OCI-LY7 (cell line): ENCODE measurements around the gene ALG5. TPM values are rescaled to one million over a fixed set of nuclear protein-coding genes. Genes with fewer than 3 reads are reported as not detected.

ENCODE experiments used
- BruUV-seq: library from RNA; stranded (reverse); fragments of 400-500 nt; replicated peaks from 2 replicates; lab custom pipeline; 2021; lab: Mats Ljungman, UMichigan
- CTCF ChIA-PET: fragments of 300-600 bp; sonication (Branson Sonifier 250); formaldehyde crosslinking; loops from one replicate; lab custom pipeline; 2022; ENCODE audit warnings: antibody characterized with exemption; ENCODE audit not compliant: unreplicated experiment; lab: Charles Lee
- POLR2A ChIA-PET: fragments of 300-600 bp; sonication (Branson Sonifier 250); formaldehyde crosslinking; loops from one replicate; lab custom pipeline; 2022; ENCODE audit warnings: antibody characterized with exemption; lab: Charles Lee
- DNase-seq: peaks from one replicate; pipeline ENCODE4 v3.0.0-alpha.2; 2015; ENCODE audit warnings: low spot score
- H2AFZ ChIP-seq: fragments of 200-600 bp; sonication (generic), shearing (Covaris generic); 2 replicates; pipeline ENCODE4 v1.6.1; 2014; ENCODE audit warnings: mild to moderate bottlenecking, antibody characterized with exemption, low read length, moderate library complexity
- H3K27ac ChIP-seq: fragments of 200-600 bp; sonication (generic); 2 replicates; pipeline ENCODE4 v1.5.1; 2014; ENCODE audit warnings: mixed run types, low read depth, mild to moderate bottlenecking, moderate library complexity, low read length, inconsistent platforms; ENCODE audit not compliant: poor library complexity, severe bottlenecking
- H3K36me3 ChIP-seq: fragments of 200-600 bp; sonication (generic); 2 replicates; pipeline ENCODE4 v1.6.1; 2014; ENCODE audit warnings: mild to moderate bottlenecking, antibody characterized with exemption, low read length, moderate library complexity, mixed read lengths; ENCODE audit not compliant: insufficient read depth
- H3K4me1 ChIP-seq: fragments of 200-600 bp; sonication (generic); 2 replicates; pipeline ENCODE4 v1.5.1; 2014; ENCODE audit warnings: mild to moderate bottlenecking, low read length; ENCODE audit not compliant: insufficient read depth, poor library complexity, severe bottlenecking
- H3K4me2 ChIP-seq: fragments of 200-600 bp; sonication (generic); 2 replicates; pipeline ENCODE4 v1.6.1; 2014; ENCODE audit warnings: mild to moderate bottlenecking, low read length
- H3K4me3 ChIP-seq: fragments of 200-600 bp; sonication (generic); 2 replicates; pipeline ENCODE4 v1.5.1; 2014; ENCODE audit warnings: mild to moderate bottlenecking, low read depth, low read length; ENCODE audit not compliant: poor library complexity, severe bottlenecking
- H3K79me2 ChIP-seq: fragments of 200-600 bp; sonication (generic); 2 replicates; pipeline ENCODE4 v1.6.1; 2016; ENCODE audit warnings: low read depth, mild to moderate bottlenecking, low read length, moderate library complexity, mixed read lengths; ENCODE audit not compliant: insufficient read depth
- H3K9me2 ChIP-seq: fragments of 200-600 bp; sonication (generic); 2 replicates; pipeline ENCODE4 v1.6.1; 2016; ENCODE audit warnings: mild to moderate bottlenecking, low read length, mixed read lengths; ENCODE audit not compliant: insufficient read depth
- H3K9me3 ChIP-seq: fragments of 200-600 bp; sonication (generic); 2 replicates; pipeline ENCODE4 v1.6.1; 2014; ENCODE audit warnings: mild to moderate bottlenecking, mixed run types, low read length, mixed read lengths
- H4K20me1 ChIP-seq: fragments of 200-600 bp; sonication (generic); 2 replicates; pipeline ENCODE4 v1.6.1; 2014; ENCODE audit warnings: mild to moderate bottlenecking, antibody characterized with exemption, low read length, moderate library complexity, mixed read lengths; ENCODE audit not compliant: insufficient read depth
- EZH2phosphoT487 ChIP-seq: fragments of 200-600 bp; sonication (generic); IDR thresholded peaks from 2 replicates; pipeline ENCODE4 v1.6.1; 2018; ENCODE audit warnings: low read depth, borderline replicate concordance, mild to moderate bottlenecking, mixed run types, antibody characterized with exemption, low read length, moderate library complexity, mixed read lengths
- intact Hi-C: fragments of 100-400 bp; cut with micrococcal nuclease; formaldehyde crosslinking; loops from one replicate; pipeline ENCODE4 v1.10.0; 2022; ENCODE audit not compliant: unreplicated experiment
- total RNA-seq, 2 experiments: library from RNA; depleted of rRNA in 1 of 2; stranded (reverse); fragments of >200 nt in 1 of 2; shearing (Covaris generic) in 1 of 2; gene quantifications; 2 replicates each; pipeline ENCODE4 v1.2.3, GENCODE V29; 2014 to 2022
- TF ChIP-seq, protein P1 (sequence below): fragments of 200-600 bp; sonication (generic); conservative IDR thresholded peaks from 2 replicates; pipeline ENCODE4 v1.5.1; 2014; ENCODE audit warnings: mild to moderate bottlenecking, antibody characterized with exemption, low read length, moderate library complexity, mixed read lengths

Gene ALG5
- total RNA-seq, 2 experiments from 2014 or later, result 23.8 to 31.6 TPM

DNA sequence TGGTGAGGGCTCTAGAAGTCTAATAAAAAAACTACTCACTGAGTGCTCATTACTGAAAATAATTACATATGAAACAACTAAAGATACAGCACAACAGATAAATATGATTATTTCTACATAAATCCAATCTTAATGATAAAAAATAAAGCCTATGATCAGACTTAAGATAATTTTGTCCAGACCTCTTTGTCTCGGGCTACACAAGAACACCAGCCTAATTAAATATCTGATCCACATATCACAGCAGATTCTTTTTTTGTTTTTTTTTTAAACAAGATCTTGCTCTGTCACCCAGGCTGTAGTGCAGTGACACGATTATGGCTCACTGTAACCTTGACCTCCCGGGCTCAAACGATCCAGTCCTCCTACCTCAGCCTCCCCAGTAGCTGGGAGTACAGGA lies 48.8 kb downstream of the ALG5 start:
- POLR2A ChIA-PET, result interaction anchor here (0.6 to 2.6 kb wide), 4 partner anchors 14 to 67 kb away, joined by 3 to 12 read pairs (median 4); no protein-coding TSS in a partner anchor
- H3K27ac ChIP-seq, result no peak overlapping the region
- H3K4me1 ChIP-seq, result peaks cover 14% of the 10 kb centered on the region
- no peak overlapping the region for H3K4me3 ChIP-seq
- TF ChIP-seq EZH2phosphoT487, result no peak
- TF ChIP-seq, protein P1, sequence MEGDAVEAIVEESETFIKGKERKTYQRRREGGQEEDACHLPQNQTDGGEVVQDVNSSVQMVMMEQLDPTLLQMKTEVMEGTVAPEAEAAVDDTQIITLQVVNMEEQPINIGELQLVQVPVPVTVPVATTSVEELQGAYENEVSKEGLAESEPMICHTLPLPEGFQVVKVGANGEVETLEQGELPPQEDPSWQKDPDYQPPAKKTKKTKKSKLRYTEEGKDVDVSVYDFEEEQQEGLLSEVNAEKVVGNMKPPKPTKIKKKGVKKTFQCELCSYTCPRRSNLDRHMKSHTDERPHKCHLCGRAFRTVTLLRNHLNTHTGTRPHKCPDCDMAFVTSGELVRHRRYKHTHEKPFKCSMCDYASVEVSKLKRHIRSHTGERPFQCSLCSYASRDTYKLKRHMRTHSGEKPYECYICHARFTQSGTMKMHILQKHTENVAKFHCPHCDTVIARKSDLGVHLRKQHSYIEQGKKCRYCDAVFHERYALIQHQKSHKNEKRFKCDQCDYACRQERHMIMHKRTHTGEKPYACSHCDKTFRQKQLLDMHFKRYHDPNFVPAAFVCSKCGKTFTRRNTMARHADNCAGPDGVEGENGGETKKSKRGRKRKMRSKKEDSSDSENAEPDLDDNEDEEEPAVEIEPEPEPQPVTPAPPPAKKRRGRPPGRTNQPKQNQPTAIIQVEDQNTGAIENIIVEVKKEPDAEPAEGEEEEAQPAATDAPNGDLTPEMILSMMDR, result no peak
- no peaks in the 10 kb centered on the region for H3K9me2 ChIP-seq
- no peaks in the 10 kb centered on the region for H3K79me2 ChIP-seq
- BruUV-seq, result no TSS peak
- H3K36me3 ChIP-seq, result peaks cover 80% of the 10 kb centered on the region
- no peak overlapping the region for H3K4me2 ChIP-seq
- CTCF ChIA-PET, result no interaction called here
- no peaks in the 10 kb centered on the region for H3K9me3 ChIP-seq
- no peak overlapping the region for H2AFZ ChIP-seq
- no peak for DNase-seq
- intact Hi-C loops, result no loop called here
- H4K20me1 ChIP-seq, result no peaks in the 10 kb centered on the region

DNA sequence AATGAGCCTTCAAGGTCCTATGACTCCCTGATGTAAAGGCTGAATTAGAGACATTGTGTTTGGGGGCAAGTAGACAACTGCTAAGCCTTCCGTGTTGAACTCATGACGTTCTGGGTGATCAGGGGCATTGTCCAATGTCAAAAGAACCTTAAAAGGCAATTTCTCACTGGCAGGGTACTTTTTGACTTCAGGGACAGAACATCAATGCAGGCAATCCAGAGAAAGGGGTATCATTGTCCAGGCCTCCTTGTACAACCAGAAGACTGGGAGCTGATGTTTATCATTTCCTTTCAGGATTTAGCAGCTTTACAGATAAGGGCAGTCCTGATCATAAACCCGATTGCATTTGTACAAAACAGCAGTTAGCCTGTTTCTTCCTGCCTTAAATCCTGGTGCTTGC lies 54.1 kb downstream of the ALG5 start:
- CTCF ChIA-PET, result no interaction called here

DNA sequence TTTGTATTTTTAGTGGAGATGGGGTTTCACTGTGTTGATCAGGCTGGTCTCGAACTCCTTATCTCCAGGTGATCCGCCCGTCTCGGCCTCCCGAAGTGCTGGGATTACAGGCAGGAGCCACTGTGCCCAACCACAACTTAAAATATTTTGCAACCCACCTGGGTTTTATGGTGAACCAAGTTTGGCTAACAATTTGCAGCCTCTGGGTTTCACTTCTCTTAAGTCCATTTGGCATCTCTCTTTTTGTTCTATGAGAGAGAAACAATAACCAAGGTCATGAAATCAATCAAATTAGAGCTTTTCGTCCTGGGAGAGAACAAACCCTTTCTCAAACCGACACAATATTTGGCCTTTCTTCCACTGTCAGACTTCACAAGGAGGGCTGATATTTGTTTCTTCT lies 73.5 kb downstream of the ALG5 start:
- Histone ChIP-seq H3K79me2 (no peaks in the 10 kb centered on the region), H2AFZ (peak overlapping the region; percentile 88), H3K27ac (peak overlapping the region; percentile 76), H3K9me2 (no peaks in the 10 kb centered on the region), H3K4me2 (peak overlapping the region; percentile 73), H3K36me3 (no peaks in the 10 kb centered on the region), H4K20me1 (no peaks in the 10 kb centered on the region), H3K4me3 (peak overlapping the region; percentile 30), H3K9me3 (no peaks in the 10 kb centered on the region), H3K4me1 (peaks cover 70% of the 10 kb centered on the region)
- TF ChIP-seq, protein P1, result no peak
- no peak for TF ChIP-seq EZH2phosphoT487
- peak; percentile 73 for DNase-seq
- intact Hi-C loops, result no loop called here
- CTCF ChIA-PET, result interaction anchor here (0.9 kb wide), 1 partner anchor 56 kb away, joined by 3 read pairs; no protein-coding TSS in a partner anchor
- no TSS peak for BruUV-seq
- POLR2A ChIA-PET, result interaction anchor here (0.7 to 1.2 kb wide), 2 partner anchors 23 to 50 kb away, joined by 3 to 5 read pairs; no protein-coding TSS in a partner anchor

More for the DNA sequence above, 54.1 kb downstream of the ALG5 start:
- intact Hi-C loops, result no loop called here
- no peaks in the 10 kb centered on the region for H3K9me3 ChIP-seq
- H3K4me2 ChIP-seq, result no peak overlapping the region
- POLR2A ChIA-PET, result interaction anchor here (0.6 to 1.2 kb wide), 5 partner anchors 27 to 55 kb away, joined by 3 to 10 read pairs (median 3); no protein-coding TSS in a partner anchor
- no peaks in the 10 kb centered on the region for H3K79me2 ChIP-seq
- H3K36me3 ChIP-seq, result peaks cover 29% of the 10 kb centered on the region
- no peaks in the 10 kb centered on the region for H3K4me1 ChIP-seq
- no peak overlapping the region for H2AFZ ChIP-seq
- no peaks in the 10 kb centered on the region for H4K20me1 ChIP-seq
- no peak overlapping the region for H3K27ac ChIP-seq
- BruUV-seq, result no TSS peak
- no peak for DNase-seq
- no peak overlapping the region for H3K4me3 ChIP-seq
- TF ChIP-seq, protein P1, result no peak
- no peak for TF ChIP-seq EZH2phosphoT487
- H3K9me2 ChIP-seq, result no peaks in the 10 kb centered on the region
